Nephron (organoid): Measurements from ENCODE around the gene PARVB.

Experiments used
- H3K27ac Mint-ChIP-seq, 3 experiments: 2 replicates each; pipeline ENCODE4 v1.8.0; 2020; ENCODE audit warnings: mixed read lengths in 3 of 3, mild to moderate bottlenecking in 2 of 3, moderate library complexity in 1 of 3
- H3K27me3 Mint-ChIP-seq: 2 replicates; pipeline ENCODE4 v1.8.0; 2021; ENCODE audit warnings: low read depth, mild to moderate bottlenecking, moderate library complexity, mixed read lengths
- H3K36me3 Mint-ChIP-seq: 2 replicates; pipeline ENCODE4 v1.8.0; 2020; ENCODE audit warnings: low read depth, mixed read lengths
- H3K4me1 Mint-ChIP-seq: 2 replicates; pipeline ENCODE4 v1.8.0; 2020; ENCODE audit warnings: mixed read lengths
- H3K4me3 Mint-ChIP-seq, 3 experiments: 2 replicates each; pipeline ENCODE4 v1.8.0; 2020; ENCODE audit warnings: mild to moderate bottlenecking in 3 of 3, mixed read lengths in 3 of 3, moderate library complexity in 2 of 3
- H3K9me3 Mint-ChIP-seq: 2 replicates; pipeline ENCODE4 v1.8.0; 2020; ENCODE audit warnings: mixed read lengths
- CTCF ChIP-seq, 3 experiments: fragments of 200-600 bp; sonication (generic); IDR thresholded peaks; one replicate each; pipeline ENCODE4 v1.5.0; 2021; ENCODE audit warnings: antibody characterized with exemption in 3 of 3; ENCODE audit not compliant: unreplicated experiment in 3 of 3

PARVB gene

GRCh38 chr22:44180706-44181032 is 156.6 kb downstream of the PARVB start, which contains the start of gene PARVG:
Gene PARVG, plus strand, starts transcription at chr22:44180925. Its CDS starts 2,405 bp downstream, at chr22:44183330.
- no peak for TF ChIP-seq CTCF (IDR thresholded peaks at IDR 0.05; ENCODE audit: unreplicated experiment in 3 of 3)
- Mint-ChIP-seq H3K9me3 (no peaks in the 10 kb centered on the region), H3K4me3 (no peak within 1 kb of the TSS), H3K4me1 (no peaks in the 10 kb centered on the region), H3K27ac (no peak within 1 kb of the TSS), H3K36me3 (no peaks in the 10 kb centered on the region), H3K27me3 (peaks cover 7% of the 10 kb centered on the region)

DNA sequence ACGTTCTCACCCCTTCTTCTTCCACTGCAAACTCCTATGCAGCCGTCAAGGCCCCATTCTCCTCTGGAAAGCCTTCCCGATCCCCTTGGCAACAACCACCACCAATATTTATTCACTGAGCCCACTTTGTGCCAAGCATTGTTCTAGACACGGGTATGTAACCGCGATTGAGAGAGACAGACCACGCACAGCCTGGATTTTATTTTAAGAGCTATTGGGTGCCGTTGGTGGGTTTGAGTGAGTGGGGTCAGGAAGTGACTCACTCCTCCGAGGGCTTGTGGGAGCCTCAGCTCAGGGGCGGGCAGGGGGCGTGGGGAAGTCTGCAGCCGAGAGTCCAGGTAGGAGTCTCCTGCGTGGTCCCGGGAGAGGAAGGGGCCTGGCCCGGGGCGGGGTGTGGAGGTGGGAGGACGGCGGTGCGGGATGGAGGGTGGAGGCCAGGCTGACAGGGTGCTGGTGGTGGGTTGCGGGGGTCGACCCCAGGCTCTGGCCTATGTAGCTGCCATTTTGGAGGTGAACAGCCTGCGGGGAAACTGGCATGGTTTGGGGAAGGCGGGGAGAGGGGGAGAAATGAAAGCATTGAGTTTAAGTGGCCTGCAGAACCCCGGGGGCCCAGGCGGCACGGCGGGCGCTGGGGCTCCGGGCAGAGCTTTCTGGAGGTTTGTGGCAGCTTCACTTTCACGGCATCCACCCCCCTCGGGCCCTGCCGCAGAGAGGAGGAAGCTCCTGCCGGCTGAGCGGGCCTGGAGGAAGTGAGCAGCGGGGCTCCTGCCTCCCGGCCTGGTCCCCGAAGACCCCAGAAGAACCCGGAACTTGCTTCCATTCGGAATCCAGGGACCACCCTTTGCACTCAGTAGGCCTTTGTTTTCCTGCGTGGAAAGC is 157.2 kb downstream of the PARVB start:
- no peak overlapping the region for H3K27ac Mint-ChIP-seq
- no peaks in the 10 kb centered on the region for H3K36me3 Mint-ChIP-seq
- H3K27me3 Mint-ChIP-seq, result peaks cover 7% of the 10 kb centered on the region
- TF ChIP-seq CTCF (IDR thresholded peaks at IDR 0.05; ENCODE audit: unreplicated experiment in 3 of 3), result no peak
- no peaks in the 10 kb centered on the region for H3K9me3 Mint-ChIP-seq
- H3K4me1 Mint-ChIP-seq, result no peaks in the 10 kb centered on the region
- no peak overlapping the region for H3K4me3 Mint-ChIP-seq

GRCh38 chr22:44181912-44182587 is 157.9 kb downstream of the PARVB start:
- Mint-ChIP-seq H3K4me3 (no peak overlapping the region), H3K27me3 (peaks cover 7% of the 10 kb centered on the region), H3K9me3 (no peaks in the 10 kb centered on the region), H3K4me1 (no peaks in the 10 kb centered on the region), H3K27ac (no peak overlapping the region), H3K36me3 (no peaks in the 10 kb centered on the region)
- no peak for TF ChIP-seq CTCF (IDR thresholded peaks at IDR 0.05; ENCODE audit: unreplicated experiment in 3 of 3)

GRCh38 chr22:44182588-44183286 is 158.6 kb downstream of the PARVB start:
- no peaks in the 10 kb centered on the region for H3K9me3 Mint-ChIP-seq
- peaks cover 7% of the 10 kb centered on the region for H3K27me3 Mint-ChIP-seq
- H3K36me3 Mint-ChIP-seq, result no peaks in the 10 kb centered on the region
- H3K4me3 Mint-ChIP-seq, result no peak overlapping the region
- no peak for TF ChIP-seq CTCF (IDR thresholded peaks at IDR 0.05; ENCODE audit: unreplicated experiment in 3 of 3)
- no peaks in the 10 kb centered on the region for H3K4me1 Mint-ChIP-seq
- H3K27ac Mint-ChIP-seq, result no peak overlapping the region

GRCh38 chr22:44183287-44183588 is 159.1 kb downstream of the PARVB start:
- no peak for TF ChIP-seq CTCF (IDR thresholded peaks at IDR 0.05; ENCODE audit: unreplicated experiment in 3 of 3)
- Mint-ChIP-seq H3K27me3 (peaks cover 7% of the 10 kb centered on the region), H3K36me3 (no peaks in the 10 kb centered on the region), H3K4me3 (no peak overlapping the region), H3K4me1 (no peaks in the 10 kb centered on the region), H3K9me3 (no peaks in the 10 kb centered on the region), H3K27ac (no peak overlapping the region)
